SU-DHL-6 (cell line): ENCODE data around the gene RTN4.

Experiments
- EZH2phosphoT487 ChIP-seq: fragments of 200-600 bp; sonication (generic), shearing (Covaris generic); conservative IDR thresholded peaks from 2 replicates; pipeline ENCODE4 v1.6.1; 2018; ENCODE audit warnings: mild to moderate bottlenecking, antibody characterized with exemption, low read length, moderate library complexity, mixed read lengths
- TF ChIP-seq, protein P1 (sequence below): fragments of 200-600 bp; sonication (generic); IDR thresholded peaks from one replicate; pipeline ENCODE4 v1.5.1; 2017; ENCODE audit warnings: antibody characterized with exemption, mild to moderate bottlenecking, low read length, moderate library complexity; ENCODE audit not compliant: insufficient read depth, poor library complexity, severe bottlenecking

GRCh38 chr2:54948120-54948519 is 102.1 kb downstream of the RTN4 start:
- TF ChIP-seq, protein P1, sequence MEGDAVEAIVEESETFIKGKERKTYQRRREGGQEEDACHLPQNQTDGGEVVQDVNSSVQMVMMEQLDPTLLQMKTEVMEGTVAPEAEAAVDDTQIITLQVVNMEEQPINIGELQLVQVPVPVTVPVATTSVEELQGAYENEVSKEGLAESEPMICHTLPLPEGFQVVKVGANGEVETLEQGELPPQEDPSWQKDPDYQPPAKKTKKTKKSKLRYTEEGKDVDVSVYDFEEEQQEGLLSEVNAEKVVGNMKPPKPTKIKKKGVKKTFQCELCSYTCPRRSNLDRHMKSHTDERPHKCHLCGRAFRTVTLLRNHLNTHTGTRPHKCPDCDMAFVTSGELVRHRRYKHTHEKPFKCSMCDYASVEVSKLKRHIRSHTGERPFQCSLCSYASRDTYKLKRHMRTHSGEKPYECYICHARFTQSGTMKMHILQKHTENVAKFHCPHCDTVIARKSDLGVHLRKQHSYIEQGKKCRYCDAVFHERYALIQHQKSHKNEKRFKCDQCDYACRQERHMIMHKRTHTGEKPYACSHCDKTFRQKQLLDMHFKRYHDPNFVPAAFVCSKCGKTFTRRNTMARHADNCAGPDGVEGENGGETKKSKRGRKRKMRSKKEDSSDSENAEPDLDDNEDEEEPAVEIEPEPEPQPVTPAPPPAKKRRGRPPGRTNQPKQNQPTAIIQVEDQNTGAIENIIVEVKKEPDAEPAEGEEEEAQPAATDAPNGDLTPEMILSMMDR = no peak
- no peak for TF ChIP-seq EZH2phosphoT487
